GM10266 (cell line): ENCODE data around the gene ATG7.

ENCODE experiments used
- DNase-seq: peaks from one replicate; pipeline ENCODE4 v3.0.0; 2012; ENCODE audit errors: extremely low spot score
- CTCF ChIP-seq: IDR thresholded peaks from 2 replicates; pipeline ENCODE4 v1.5.1; 2012; ENCODE audit warnings: mild to moderate bottlenecking, low read depth; ENCODE audit not compliant: control insufficient read depth, insufficient read depth; ENCODE audit errors: missing control alignments

Gene ATG7

DNA sequence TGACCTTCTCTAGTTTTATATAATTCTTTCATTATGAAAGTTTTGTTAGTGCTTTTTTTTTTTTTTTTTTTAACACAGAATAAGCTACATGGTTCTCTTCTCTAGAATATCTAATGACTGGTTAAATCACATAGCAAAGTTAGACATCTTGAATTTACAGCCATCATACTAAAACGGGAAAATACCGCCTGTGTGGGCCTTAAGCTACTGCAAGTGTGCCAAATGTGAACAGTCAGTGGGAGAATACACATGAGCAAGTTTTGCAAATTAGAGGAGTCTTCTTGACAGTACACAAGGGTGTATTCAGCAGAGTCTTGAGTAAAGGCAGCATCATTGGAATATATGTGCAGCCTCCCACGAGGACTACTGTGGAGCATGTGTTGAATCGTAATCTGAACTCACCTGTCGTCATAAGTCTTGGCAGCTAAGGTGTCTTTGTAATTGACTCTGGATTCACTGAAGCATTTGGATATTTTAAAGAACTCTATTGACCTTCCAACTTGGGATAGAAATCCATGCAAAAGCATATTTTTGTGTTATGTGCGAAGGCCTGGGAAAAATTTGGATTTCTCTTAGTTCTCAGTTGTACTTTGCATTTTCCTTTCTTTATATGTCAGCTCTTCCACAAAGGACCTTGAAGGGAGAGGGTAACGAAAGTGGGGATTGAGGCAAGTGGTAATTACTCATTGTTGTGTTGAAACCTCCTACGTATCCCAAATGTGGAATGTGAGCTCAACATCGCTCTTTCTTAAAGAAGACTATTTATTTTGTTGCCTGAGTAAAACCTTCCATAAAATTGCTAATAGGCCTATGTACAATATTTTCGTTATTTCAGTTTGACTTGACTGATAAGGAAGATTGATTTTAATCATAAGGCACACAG lies 117.4 kb downstream of the ATG7 start:
- no peak for DNase-seq
- no peak for TF ChIP-seq CTCF

DNA sequence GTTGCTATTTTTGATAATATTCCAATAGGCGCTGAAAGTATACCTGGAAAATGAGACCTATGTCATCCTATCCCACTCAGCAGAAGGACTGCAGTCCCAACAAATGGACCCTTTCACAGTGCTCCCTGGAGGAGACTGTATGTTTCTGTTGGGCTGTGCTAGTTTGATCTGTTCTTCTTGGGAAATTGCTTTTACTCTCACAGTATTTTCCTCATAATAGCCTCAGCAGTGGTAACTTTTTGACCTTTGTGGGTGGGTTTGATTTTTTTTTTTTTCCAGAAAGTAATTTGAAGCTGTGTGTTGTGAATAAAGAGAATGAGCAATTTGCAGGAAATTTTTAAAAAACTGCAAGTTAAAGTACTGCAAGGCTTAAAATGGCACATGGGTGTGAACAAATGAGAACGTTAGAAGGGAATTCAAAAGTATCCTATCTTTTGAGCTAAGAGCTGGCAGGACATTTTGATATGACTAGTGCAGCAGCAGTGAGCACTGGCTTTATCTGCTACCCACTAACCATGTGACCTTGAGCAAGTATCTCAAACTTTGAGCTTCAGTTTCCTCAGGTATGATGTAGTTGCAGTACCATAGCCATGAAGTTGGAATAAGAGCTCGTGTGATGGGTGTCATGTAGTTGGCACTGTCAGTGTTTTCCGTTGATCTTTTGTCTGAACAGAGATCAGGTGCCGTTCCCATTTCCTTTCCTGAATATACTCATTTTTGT lies 118.4 kb downstream of the ATG7 start:
- DNase-seq = no peak
- no peak for TF ChIP-seq CTCF

GRCh38 chr3:11391174-11391879 lies 119.1 kb downstream of the ATG7 start:
- no peak for TF ChIP-seq CTCF
- no peak for DNase-seq

DNA sequence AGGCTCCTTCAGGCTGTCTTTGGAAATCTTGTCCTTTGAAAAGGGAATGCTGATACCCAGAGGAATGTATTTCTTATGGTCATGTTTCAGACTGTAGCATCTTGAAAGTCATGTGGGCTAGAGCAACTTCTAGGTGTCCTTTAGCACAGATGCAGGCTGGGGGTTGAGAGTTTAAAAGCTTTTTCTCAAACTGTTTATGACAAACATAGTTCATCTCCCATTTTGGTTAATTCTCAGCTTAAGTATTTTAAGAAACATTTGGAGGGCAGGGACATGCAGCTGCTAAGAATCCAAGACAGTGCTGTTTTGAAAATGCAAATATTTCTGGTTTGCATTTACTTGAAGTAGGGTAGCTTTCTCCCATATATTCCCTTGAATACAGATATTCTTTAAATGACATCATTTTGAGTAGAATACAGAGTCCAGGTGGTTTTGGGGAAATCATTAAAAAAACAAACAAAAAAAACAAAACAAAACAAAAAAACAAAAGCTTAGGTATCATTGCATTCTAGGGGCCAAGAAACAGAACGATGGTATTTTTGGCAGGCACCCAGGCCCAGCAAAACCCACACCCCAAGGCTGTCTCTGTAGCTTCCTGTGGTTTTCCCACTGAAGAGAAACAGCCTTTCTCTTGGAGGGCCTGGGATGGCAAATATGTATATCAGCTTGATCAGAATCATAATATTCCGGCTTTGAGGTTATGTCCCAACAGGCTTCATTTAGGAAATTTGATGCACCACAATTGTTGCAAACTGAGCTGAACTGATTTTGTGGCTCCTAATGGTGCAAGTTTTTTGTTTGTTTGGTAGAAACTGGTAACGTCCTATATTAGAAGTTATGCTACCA lies 120.0 kb downstream of the ATG7 start:
- no peak for DNase-seq
- no peak for TF ChIP-seq CTCF

DNA sequence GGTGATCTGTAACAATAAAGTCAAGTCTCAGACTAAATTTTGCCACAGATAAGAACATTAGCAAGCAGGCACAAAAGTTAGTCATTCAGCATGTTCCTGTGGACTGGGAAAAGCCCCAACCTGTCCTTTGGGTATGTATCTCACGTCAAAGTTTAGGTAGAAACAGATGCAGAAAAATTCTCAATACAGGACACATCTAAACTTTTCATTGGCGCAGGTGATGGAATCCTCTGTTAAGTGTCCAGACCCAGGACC lies 120.6 kb downstream of the ATG7 start:
- no peak for DNase-seq
- TF ChIP-seq CTCF = no peak

DNA sequence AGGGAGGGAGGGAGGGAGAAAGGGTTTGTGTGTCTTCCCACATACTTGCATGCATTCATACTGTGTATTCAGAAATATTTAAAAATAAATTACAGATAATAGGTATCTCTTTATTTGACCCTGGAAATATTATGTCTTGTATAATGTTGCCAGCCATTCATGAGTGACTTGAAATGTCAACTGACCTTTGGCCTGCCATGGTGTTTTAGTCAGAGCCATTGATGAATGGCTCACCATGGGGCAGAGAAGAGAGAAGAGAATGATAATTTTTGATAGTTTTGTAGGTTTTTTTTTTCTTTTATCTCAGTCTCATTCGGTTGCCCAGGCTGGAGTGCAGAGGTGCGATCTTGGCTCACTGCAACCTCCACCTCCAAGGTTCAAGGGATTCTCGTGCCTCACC lies 121.2 kb downstream of the ATG7 start:
- no peak for TF ChIP-seq CTCF
- no peak for DNase-seq
